GM03348 (cell line): ENCODE results near the gene TENT5A.
"Not testable (repeated sequence)": the region's sequence is repeated elsewhere in the genome, so short reads cannot be mapped to it uniquely, and the experiment has no call there.

ENCODE experiments used
- DNase-seq: peaks from one replicate; pipeline ENCODE4 v3.0.0; 2012; ENCODE audit warnings: low spot score

Gene TENT5A

GRCh38 chr6:81750681-81751387 is 1.6 kb downstream of the TENT5A start:
- no peak for DNase-seq

- no peak for DNase-seq
These were observed 2.3 kb downstream of the TENT5A start for GRCh38 chr6:81750200-81750599.

GRCh38 chr6:81749707-81750106 is 2.8 kb downstream of the TENT5A start:
- no peak for DNase-seq

GRCh38 chr6:81748994-81749393 is 3.5 kb downstream of the TENT5A start:
- no peak for DNase-seq

- DNase-seq, result no peak
These were observed 5.2 kb downstream of the TENT5A start for GRCh38 chr6:81747327-81747726.

GRCh38 chr6:81744131-81744530 is 8.3 kb downstream of the TENT5A start:
- DNase-seq, result no peak

- no peak for DNase-seq
These were observed 8.8 kb downstream of the TENT5A start for GRCh38 chr6:81743649-81744048.

- DNase-seq, result no peak
These were observed 10.8 kb downstream of the TENT5A start for GRCh38 chr6:81741689-81742088.

- not testable (repeated sequence) for DNase-seq
These were observed 11.9 kb downstream of the TENT5A start for GRCh38 chr6:81740591-81740990.

- DNase-seq, result no peak
These were observed 13.0 kb downstream of the TENT5A start for GRCh38 chr6:81739230-81740195.

GRCh38 chr6:81736428-81736827 is 16.1 kb downstream of the TENT5A start:
- no peak for DNase-seq

- DNase-seq, result no peak
These were observed 16.6 kb downstream of the TENT5A start for GRCh38 chr6:81735756-81736380.

- DNase-seq, result no peak
These were observed 17.9 kb downstream of the TENT5A start for GRCh38 chr6:81734500-81735150.

GRCh38 chr6:81734081-81734480 is 18.4 kb downstream of the TENT5A start:
- no peak for DNase-seq

- DNase-seq, result no peak
These were observed 20.7 kb downstream of the TENT5A start for GRCh38 chr6:81731814-81732213.

- no peak for DNase-seq
These were observed 24.5 kb downstream of the TENT5A start for GRCh38 chr6:81727876-81728517.

GRCh38 chr6:81725127-81725526 is 27.4 kb downstream of the TENT5A start:
- no peak for DNase-seq

GRCh38 chr6:81722506-81723223 is 29.8 kb downstream of the TENT5A start:
- no peak for DNase-seq

GRCh38 chr6:81720427-81720826 is 32.1 kb downstream of the TENT5A start:
- DNase-seq, result no peak

GRCh38 chr6:81718126-81718525 is 34.4 kb downstream of the TENT5A start:
- DNase-seq, result peak; percentile 6

- no peak for DNase-seq
These were observed 37.8 kb downstream of the TENT5A start for GRCh38 chr6:81714684-81715083.
